Measurements from ENCODE around the gene DRP2. TPM values are rescaled to one million over a fixed set of nuclear protein-coding genes. Genes with fewer than 3 reads are reported as not detected.

Gene DRP2
- total RNA-seq, 1 experiment from 2014 or later, result 0.04 TPM

GRCh38 chrX:101208152-101208905, 11.3 kb upstream of the DRP2 start:
- no peak overlapping the region for H2AK5ac ChIP-seq (ENCODE audit: insufficient read length, low read length)
- H3K79me1 ChIP-seq (ENCODE audit: insufficient read depth, low read depth, low read length, poor library complexity, severe bottlenecking), result no peaks in the 10 kb centered on the region
- H3K4ac ChIP-seq (ENCODE audit: low read depth, low read length), result no peak overlapping the region
- H3K4me2 ChIP-seq (ENCODE audit: insufficient read depth, insufficient read length, low read length), result no peak overlapping the region
- H3K9ac ChIP-seq (ENCODE audit: extremely low read depth, insufficient read length, low read length), result no peak overlapping the region
- peaks cover 10% of the 10 kb centered on the region for H3K9me3 ChIP-seq (ENCODE audit: control insufficient read depth, low read depth, low read length)
- no peak overlapping the region for H2BK15ac ChIP-seq (ENCODE audit: low read depth, low read length)
- H3K27ac ChIP-seq (ENCODE audit: insufficient read length, low read depth, low read length), result no peak overlapping the region
- Mint-ChIP-seq H3K4me3 (no peak overlapping the region), H3K4me1 (peaks cover 7 to 10% of the 10 kb centered on the region in 2 experiments), H3K27me3 (ENCODE audit: low read depth) (no peaks in the 10 kb centered on the region), H3K9me3 (peaks cover 64 to 68% of the 10 kb centered on the region in 2 experiments), H3K27ac (no peak overlapping the region), H3K36me3 (ENCODE audit: insufficient read depth in 1 of 3, low read depth in 3 of 3) (peaks cover 0 to 2% (median 0%) of the 10 kb centered on the region in 3 experiments; a peak in 1 of 7 replicates)
- H2BK120ac ChIP-seq (ENCODE audit: low read depth, low read length, poor library complexity, severe bottlenecking), result no peak overlapping the region
- no CpG with 5 or more reads among the region's 4 CpGs for WGBS (ENCODE audit: extremely low coverage, insufficient read length, low lambda C conversion rate)
- H4K20me1 ChIP-seq (ENCODE audit: control insufficient read depth, insufficient read depth, insufficient read length), result no peaks in the 10 kb centered on the region
- H3K27me3 ChIP-seq (ENCODE audit: insufficient read depth, low read length), result no peaks in the 10 kb centered on the region
- H2AFZ ChIP-seq (ENCODE audit: low read length), result no peak overlapping the region
- H3K18ac ChIP-seq (ENCODE audit: insufficient read length, low read depth, low read length), result no peak overlapping the region
- DNase-seq, result no peak
- H2BK12ac ChIP-seq (ENCODE audit: insufficient read length, low read depth, low read length), result no peak overlapping the region
- no peaks in the 10 kb centered on the region for H3K79me2 ChIP-seq (ENCODE audit: insufficient read depth, low read length)
- H2BK20ac ChIP-seq (ENCODE audit: low read depth, low read length, poor library complexity, severe bottlenecking), result no peak overlapping the region
- no peak overlapping the region for H3K56ac ChIP-seq (ENCODE audit: insufficient read length, low read depth, low read length)
- H4K5ac ChIP-seq (ENCODE audit: insufficient read length, low read depth, low read length), result no peak overlapping the region
- no peak overlapping the region for H3K23ac ChIP-seq (ENCODE audit: insufficient read length, low read depth, low read length)
- no peak overlapping the region for H4K91ac ChIP-seq (ENCODE audit: insufficient read length, low read depth, low read length)
- TF ChIP-seq CTCF (conservative IDR thresholded peaks at IDR 0.05), result no peak
- no peaks in the 10 kb centered on the region for H3K4me1 ChIP-seq (ENCODE audit: insufficient read depth, low read length)
- no peak overlapping the region for H4K8ac ChIP-seq (replicated peaks; ENCODE audit: insufficient read length, low read depth, low read length)
- no peak overlapping the region for H3K14ac ChIP-seq (ENCODE audit: insufficient read depth, low read length)
- no peak overlapping the region for H3T11ph ChIP-seq (ENCODE audit: low read length)
- H2BK5ac ChIP-seq (ENCODE audit: insufficient read length, low read length), result no peak overlapping the region
- H3K23me2 ChIP-seq (ENCODE audit: insufficient read length, low read depth, low read length, poor library complexity, severe bottlenecking), result no peaks in the 10 kb centered on the region

Data from H9 (cell line).